ENCODE results near the gene SHBG.
A peak's percentile ranks its signal among the peaks of the same experiment; 100 is the strongest.
"Not testable (repeated sequence)": the region's sequence is repeated elsewhere in the genome, so short reads cannot be mapped to it uniquely, and the experiment has no call there.

The SHBG gene

GRCh38 chr17:7612294-7612640 lies 17.7 kb upstream of the SHBG start:
- no peak for DNase-seq (ENCODE audit: low spot score)

GRCh38 chr17:7613769-7614424 lies 16.0 kb upstream of the SHBG start:
- DNase-seq (ENCODE audit: low spot score), result no peak

DNA sequence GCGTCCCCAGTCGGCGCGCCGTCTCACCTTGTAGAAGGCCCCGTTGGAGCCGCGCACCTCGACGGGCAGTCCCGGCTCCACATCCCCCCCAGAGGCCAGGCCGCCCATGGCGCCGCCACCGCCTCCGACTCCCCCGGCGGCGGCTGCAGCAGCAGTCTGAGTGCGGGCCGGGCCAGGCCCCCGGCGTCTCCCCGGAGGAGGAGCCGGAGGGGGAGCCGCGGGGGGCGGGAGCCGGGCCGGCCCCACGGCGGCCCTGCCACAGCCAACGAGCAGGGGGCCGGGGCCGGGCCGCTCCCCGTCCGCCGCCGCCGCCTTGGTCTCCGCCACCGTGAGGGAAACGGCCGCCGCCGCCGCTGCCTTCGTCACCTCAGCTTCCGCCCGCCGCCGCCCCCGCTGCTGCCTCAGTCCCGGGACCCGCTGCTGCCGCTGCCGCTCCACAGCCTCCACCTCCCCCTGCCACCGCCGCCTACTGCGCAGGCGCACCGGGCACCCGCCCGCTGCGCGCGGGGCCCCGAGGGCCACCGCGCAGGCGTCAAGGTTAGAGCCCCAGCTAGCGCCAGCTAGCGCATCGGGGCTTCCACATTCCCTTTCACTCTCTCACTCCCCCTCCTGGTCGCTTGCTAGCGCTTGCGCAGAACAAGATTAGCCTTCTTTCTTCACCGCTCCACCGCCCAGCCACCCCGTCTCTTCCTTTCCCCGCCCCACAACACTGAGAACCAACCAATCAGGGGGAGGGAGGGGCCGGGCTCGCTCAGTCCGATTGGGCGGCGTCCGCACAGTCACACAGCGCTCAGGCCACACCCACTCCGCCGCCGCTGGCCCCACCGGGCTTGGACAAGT lies 15.3 kb upstream of the SHBG start, which contains the start of gene FXR2:
TSS of gene FXR2 (minus strand) at position 473 of the 840 bp plus-strand sequence. CDS start at position 108, 365 bp downstream.
- DNase-seq (ENCODE audit: low spot score), result peak; percentile 100

DNA sequence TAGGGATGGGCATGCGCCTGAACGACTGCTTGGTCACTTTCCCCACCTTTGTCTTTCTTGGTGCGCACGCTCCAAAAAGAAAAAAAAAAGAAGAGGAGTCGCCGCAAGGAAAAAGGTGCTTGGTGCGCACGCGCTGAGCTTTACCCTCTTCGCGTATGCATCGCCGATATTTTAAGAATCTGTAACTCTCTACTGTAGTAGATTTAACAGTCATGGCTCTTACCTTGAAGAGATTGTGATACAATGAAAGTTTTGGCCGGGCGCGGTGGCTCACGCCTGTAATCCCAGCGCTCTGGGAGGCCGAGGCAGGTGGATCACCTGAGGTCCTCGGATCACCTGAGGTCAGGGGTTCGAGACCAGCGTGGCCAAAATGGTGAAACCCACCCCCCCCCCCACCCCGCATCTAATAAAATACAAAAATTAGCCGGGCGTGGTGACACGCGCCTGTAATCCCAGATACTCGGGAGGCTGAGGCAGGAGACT lies 14.6 kb upstream of the SHBG start:
- DNase-seq (ENCODE audit: low spot score), result no peak

DNA sequence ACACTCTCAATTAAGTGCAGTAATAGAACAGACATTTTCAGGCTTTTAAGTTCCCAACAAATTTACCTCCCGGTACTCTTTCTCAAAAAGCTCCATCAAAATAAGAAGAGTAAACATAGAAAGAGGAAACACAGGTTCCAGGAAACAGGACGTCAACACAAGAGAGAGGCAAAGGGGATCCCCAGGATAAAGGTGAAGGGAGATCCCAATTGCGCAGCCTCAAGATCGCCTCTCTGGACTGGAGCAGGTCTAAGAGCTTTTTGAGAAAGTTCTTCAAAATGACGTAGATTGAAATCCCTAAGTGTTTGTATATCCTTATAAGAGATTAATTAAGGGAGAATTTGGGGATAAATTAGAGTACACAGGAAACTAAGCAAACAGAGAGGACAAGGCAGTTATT lies 11.3 kb upstream of the SHBG start:
- DNase-seq (ENCODE audit: low spot score), result no peak

DNA sequence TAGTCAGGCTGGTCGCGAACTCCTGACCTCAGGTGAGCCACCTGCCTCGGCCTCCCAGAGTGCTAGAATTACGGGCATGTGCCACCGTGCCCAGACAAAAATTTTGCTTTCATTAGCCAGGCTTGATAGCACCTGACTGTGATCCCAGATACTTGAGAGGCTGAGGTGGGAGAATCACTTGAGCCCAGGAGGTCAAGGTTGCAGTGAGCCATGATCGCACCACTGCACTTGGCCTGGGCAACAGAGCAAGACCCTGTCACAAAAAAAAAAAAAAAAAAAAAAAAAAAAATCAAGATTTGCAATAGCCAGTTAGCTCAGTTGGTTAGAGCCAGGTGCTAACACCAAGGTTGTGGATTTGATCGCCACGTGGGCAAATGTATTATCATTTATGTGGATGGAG lies 9.1 kb upstream of the SHBG start:
- no peak for DNase-seq (ENCODE audit: low spot score)

DNA sequence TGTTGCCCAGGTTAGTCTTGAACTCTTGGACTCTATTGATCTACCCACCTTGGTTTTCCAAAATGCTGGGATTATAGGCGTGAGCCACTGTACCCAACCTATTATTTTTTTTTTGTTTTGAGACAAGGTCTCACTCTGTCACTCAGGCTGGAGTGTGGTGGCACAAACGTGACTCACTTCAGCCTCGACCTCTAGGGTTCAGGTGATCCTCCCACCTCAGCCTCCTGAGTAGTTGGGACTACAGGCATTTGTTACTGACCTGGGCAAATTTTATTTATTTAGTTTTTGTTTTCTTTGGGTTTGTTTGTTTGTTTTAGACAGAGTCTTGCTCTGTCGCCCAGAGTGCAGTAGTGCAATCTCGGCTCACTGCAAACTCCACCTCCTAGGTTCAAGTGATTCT lies 6.3 kb upstream of the SHBG start:
- DNase-seq (ENCODE audit: low spot score), result no peak

DNA sequence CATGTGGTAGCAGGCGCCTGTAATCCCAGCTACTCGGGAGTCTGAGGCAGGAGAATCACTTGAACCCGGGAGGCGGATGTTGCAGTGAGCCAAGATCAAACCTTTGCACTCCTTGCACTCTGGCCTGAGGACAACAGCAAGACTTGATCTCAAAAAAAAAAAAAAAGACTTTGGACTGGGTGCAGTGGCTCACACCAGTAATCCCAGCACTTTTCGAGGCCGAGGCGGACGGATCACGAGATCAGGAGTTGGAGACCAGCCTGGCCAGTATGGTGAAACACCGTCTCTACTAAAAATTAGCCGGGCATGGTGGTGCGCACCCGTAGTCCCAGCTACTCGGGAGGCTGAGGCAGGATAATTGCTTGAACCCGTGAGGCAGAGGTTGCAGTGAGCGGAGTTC lies 4.2 kb upstream of the SHBG start:
- DNase-seq (ENCODE audit: low spot score), result not testable (repeated sequence)

DNA sequence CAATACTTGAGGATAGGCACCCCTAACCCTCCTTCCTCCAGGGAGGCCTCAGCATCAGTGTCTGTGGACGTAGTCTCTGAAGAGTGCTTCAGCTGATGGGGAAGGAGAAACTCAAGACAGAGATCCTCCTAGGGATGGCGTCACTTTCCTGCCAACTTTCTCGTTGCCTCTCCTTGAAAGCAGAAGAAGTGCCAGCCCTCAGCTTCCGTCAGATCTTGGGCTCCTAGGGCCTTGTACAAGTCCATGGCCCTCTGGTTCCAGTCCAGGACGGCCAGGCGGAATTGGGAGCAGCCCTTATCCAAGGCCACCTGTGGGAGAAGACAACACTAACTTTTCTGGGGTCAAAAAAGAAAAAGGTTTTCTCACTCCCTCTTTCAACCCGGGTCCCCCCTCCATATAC lies 3.6 kb upstream of the SHBG start:
- DNase-seq (ENCODE audit: low spot score), result no peak

DNA sequence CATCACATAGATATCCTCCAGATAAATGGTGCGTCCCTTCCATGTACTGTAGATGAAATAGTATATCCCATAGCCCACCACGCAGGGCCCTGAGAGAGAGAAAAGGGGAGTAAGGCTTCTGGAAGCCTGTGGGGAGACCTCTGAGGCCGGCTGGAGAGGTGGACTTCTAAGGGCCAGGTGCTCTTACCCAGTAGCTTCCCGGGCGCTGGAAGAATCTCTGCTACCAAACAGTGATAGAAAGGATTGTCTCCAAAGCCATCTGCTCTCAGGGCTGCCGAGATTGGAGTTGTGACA lies 3.0 kb upstream of the SHBG start:
- DNase-seq (ENCODE audit: low spot score), result no peak

DNA sequence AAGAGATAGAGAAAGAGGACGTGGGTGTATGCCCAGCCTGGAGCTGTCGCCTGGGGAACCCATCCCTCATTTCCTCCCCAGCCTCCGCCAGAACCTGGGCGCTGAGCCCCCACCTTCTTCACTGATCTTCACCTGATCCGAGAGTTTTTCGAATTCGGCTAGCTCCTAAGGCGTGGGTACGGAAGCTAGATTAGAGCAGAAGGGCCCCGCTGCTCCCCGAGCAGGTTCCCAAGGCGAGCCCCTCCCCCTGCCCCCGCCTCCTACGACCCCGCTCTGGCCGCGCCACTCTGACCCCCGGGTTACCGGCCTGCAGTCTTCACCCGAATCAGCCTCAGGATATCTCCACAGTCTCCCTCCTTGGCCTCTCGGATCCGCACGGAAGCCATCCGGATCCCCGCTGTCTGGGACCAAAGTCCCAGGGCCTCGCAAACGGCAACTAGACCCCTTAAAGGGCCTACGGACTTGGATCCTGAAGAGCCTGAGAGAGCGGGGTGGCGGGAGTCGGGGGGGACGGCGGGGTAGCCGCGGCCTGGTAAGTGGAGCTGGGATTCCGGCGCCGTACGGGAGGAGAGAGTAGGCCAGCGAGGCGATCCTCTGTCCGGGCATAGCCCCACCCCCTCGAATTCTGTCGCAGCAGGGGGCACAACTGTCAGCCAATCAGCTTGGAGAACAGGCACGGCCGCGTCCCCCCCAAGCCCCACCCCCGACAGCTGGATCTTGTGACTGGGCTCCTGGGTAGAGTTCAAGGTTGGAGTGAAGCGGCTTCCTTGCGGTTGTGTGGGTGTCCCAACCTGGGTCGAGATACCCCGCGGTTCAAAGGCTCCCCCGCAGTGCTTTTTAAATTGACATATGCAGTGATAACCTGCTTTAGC lies 2.4 kb upstream of the SHBG start, which contains the start of gene SAT2:
TSS of gene SAT2 (minus strand) at position 572 of the 872 bp plus-strand sequence. CDS start at position 386, 186 bp downstream.
- DNase-seq (ENCODE audit: low spot score), result peak; percentile 87

DNA sequence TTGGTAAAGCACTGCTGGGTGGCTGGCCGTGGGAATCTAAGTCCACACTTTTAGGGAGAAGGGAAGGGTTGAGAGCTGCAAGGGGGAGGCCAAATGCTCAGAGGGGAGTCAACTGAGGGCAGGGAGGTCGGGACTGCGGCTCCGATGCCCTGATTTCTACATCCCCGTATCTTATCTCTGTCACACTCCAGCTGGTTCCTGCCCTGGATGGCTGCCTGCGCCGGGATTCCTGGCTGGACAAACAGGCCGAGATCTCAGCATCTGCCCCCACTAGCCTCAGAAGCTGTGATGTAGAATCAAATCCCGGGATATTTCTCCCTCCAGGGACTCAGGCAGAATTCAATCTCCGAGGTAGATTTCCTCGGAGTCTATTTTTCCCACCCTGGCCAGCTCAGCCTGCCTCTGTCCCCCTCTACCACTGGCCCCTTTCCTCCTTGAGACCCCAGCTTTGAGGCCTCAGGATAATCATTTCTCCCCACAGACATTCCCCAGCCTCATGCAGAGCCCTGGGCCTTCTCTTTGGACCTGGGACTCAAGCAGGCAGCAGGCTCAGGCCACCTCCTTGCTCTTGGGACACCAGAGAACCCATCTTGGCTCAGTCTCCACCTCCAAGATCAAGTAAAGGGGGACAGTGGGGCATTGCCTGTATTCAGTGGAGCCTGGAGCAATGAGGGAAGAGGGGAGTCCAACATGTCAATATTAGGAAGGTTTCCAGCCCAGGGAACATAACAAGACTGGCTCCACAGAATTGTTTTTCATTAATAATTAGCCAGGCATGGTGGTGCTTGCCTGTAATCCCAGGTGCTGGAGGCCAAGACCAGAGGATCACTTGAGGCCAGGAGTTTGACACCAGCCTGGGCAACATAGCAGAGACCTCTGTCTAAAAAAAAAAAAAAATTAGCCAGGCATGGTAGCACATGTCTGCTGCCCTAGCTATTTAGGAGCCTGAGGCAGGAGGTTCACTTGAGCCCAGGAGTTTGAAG lies 1.8 kb downstream of the SHBG start:
- no peak for DNase-seq (ENCODE audit: low spot score)

DNA sequence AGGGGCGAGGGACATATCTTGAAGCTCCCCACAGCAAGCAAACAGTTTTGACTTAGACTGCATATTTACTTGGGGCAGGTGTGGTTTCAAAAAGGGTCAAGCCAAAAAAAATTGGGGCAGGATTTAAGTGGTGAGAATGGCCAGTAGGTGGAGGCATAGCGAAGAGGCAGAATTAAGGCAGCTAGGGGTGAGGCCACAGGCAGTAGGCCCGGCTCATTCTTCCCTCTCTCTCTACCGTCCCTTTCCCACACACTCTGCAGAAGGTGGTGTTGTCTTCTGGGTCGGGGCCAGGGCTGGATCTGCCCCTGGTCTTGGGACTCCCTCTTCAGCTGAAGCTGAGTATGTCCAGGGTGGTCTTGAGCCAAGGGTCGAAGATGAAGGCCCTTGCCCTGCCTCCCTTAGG lies 2.6 kb downstream of the SHBG start:
- peak; percentile 36 for DNase-seq (ENCODE audit: low spot score)

- no peak for DNase-seq (ENCODE audit: low spot score)
These were observed 3.2 kb downstream of the SHBG start for GRCh38 chr17:7633093-7633492.

- DNase-seq (ENCODE audit: low spot score), result no peak
These were observed 4.4 kb downstream of the SHBG start for GRCh38 chr17:7634384-7634783.

DNA sequence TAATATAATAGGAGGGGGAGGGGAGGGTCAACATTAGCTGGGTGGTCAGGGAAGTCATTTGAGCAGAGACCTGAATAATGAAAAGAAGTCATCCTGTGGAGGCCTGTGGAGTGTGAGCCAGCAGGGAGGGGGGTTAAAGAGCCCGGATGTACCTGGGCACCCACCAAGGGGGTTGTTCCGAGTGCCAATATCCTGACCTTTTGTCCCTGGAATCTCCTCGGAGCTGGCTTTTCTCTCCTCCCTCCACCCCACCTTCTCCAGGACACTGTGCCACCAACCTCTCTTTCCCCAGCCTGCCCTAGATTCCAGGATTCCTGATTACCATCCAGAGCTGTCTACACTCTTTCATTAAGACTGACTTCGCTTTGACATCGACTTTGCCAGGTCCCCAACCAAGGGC lies 6.2 kb downstream of the SHBG start:
- DNase-seq (ENCODE audit: low spot score), result no peak

DNA sequence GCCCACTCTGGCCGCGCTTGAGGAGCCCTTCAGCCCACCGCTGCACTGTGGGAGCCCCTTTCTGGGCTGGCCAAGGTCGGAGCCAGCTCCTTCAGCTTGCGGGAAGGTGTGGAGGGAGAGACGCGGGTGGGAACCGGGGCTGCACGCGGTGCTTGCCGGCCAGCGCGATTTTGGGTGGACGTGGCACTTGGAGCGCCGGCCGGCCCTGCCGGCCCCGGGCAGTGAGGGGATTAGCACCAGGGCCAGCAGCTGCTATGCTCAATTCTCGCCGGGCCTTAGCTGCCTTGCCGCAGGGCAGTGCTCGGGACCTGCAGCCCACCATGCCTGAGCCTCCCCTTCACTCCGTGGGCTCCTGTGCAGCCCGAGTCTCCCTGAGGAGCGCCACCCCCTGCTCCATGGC lies 10.8 kb downstream of the SHBG start:
- no peak for DNase-seq (ENCODE audit: low spot score)

- not testable (repeated sequence) for DNase-seq (ENCODE audit: low spot score)
These were observed 11.7 kb downstream of the SHBG start for GRCh38 chr17:7641635-7642034.

GRCh38 chr17:7644775-7645174 lies 14.8 kb downstream of the SHBG start:
- DNase-seq (ENCODE audit: low spot score), result no peak

DNA sequence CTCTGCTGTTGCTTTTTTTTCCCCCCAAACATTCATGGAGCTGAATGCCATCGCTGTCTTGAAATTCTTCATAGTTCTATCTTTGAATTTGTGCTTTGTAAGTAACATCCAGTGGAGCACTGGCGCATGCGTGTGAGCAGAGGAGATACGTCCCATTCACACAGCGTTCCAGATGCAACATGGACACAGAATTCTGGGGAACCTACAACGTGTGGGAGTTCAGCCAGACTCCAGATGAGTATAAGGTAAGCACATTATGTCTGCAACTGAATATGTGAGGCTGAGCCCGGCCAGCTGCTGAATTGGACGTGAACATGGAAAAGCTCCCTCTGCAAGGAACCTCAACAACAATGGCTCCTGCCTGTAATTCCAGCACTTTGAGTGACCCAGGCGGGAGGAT lies 16.5 kb downstream of the SHBG start:
- no peak for DNase-seq (ENCODE audit: low spot score)

DNA sequence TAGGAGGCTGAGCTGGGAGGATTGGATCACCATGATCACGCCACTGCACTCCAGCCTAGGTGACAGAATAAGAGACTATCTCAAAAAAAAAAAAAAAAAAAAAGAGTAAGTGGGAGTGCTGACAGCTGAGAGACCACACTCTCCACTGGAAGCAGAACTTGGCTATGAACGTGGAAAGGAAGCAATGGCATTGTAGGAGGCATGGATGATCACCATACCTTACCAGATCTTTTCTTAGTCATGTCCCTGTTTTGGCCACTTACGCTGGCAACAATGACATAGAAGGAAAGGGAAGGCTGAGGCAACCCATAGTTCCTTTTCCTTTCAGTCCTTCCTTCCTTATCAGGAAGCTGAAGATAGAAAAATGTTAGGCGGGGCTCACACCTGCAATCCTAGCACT lies 17.1 kb downstream of the SHBG start:
- no peak for DNase-seq (ENCODE audit: low spot score)

Data from CD4-positive, alpha-beta T cell treated with Interleukin-2 at 100 ng/mL for 4 hours (primary cell).